Rectal smooth muscle tissue (tissue), 1 donor: Measurements from ENCODE around the gene UROD.
"Not testable (repeated sequence)": the region's sequence is repeated elsewhere in the genome, so short reads cannot be mapped to it uniquely, and the experiment has no call there.

ENCODE experiments used
- H3K27ac ChIP-seq: one replicate; pipeline ENCODE4 v1.7.0; 2013; ENCODE audit warnings: low read depth, low read length, inconsistent platforms
- H3K27me3 ChIP-seq: one replicate; pipeline ENCODE4 v1.7.0; 2013; ENCODE audit warnings: low read length; ENCODE audit not compliant: control insufficient read depth, insufficient read depth
- H3K36me3 ChIP-seq: one replicate; pipeline ENCODE4 v1.7.0; 2013; ENCODE audit warnings: low read length; ENCODE audit not compliant: control insufficient read depth, insufficient read depth
- H3K4me1 ChIP-seq: one replicate; pipeline ENCODE4 v1.7.0; 2013; ENCODE audit warnings: low read length; ENCODE audit not compliant: control insufficient read depth, insufficient read depth
- H3K4me3 ChIP-seq: one replicate; pipeline ENCODE4 v1.7.0; 2013; ENCODE audit warnings: low read length
- H3K9ac ChIP-seq: one replicate; pipeline ENCODE4 v1.7.0; 2013; ENCODE audit warnings: low read length

UROD gene

GRCh38 chr1:45062463-45062862 is 50.4 kb downstream of the UROD start:
- not testable (repeated sequence) for H3K36me3 ChIP-seq, H3K27ac ChIP-seq, H3K27me3 ChIP-seq, H3K4me3 ChIP-seq, H3K9ac ChIP-seq, H3K4me1 ChIP-seq

- Histone ChIP-seq H3K36me3 (no peaks in the 10 kb centered on the region), H3K4me1 (no peaks in the 10 kb centered on the region), H3K27ac (no peak overlapping the region), H3K9ac (no peak overlapping the region), H3K27me3 (no peaks in the 10 kb centered on the region), H3K4me3 (no peak overlapping the region)
These were observed 53.0 kb downstream of the UROD start for GRCh38 chr1:45065083-45065482.
